NCI-H748 (cell line): ENCODE data around the gene COL9A2.

Experiments used
- DNase-seq: peaks from one replicate; lab custom pipeline; 2025; ENCODE audit not compliant: unreplicated experiment; lab: John Stamatoyannopoulos, UW

COL9A2 gene

GRCh38 chr1:40265298-40265697, 51.8 kb downstream of the COL9A2 start:
- no peak for DNase-seq

DNA sequence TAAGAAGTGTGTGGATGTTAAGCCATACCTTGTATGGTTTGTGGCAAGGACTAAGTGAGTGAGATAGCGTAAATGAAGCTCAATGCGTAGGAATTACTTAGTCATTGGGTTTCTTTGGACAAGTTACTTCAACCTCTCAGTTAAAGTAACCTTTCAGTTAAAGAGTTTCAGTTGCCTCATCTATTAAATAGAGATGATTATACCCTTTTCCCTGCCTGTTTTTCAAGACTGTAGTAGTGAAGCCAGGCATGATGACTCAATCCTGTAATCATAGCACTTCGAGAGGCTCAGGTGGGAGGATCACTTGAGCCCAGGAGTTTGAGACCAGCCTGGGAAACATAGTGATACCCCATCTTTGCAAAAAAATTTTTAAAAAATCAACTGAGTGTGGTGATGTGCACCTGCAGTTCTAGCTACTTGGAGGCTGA, 52.7 kb downstream of the COL9A2 start:
- no peak for DNase-seq

- no peak for DNase-seq
Measured at GRCh38 chr1:40258445-40258769, 58.7 kb downstream of the COL9A2 start.

- peak; percentile 100 for DNase-seq
Measured at GRCh38 chr1:40257688-40258444, 59.2 kb downstream of the COL9A2 start, which contains the start of gene ZMPSTE24. Gene ZMPSTE24 (plus strand): TSS chr1:40258236. CDS start chr1:40258272, 36 bp downstream.

DNA sequence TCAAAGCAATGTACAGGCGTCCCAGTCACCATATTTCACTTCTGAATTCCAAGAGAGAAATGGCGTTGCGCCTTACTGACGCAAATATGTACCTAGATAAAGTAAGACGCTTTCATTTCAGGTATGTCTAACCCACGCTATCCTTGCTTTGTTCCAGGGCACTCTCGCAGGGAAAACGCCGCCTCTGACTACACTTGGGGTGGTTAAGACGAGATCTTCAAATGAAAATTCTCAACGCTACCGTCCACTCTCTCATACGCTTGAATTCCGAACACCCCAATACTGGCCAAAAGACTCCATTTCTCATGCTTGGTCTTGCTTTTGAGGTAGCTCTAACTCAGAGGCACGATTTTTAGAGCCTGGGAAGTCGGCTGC, 59.8 kb downstream of the COL9A2 start:
- DNase-seq: peak; percentile 98

DNA sequence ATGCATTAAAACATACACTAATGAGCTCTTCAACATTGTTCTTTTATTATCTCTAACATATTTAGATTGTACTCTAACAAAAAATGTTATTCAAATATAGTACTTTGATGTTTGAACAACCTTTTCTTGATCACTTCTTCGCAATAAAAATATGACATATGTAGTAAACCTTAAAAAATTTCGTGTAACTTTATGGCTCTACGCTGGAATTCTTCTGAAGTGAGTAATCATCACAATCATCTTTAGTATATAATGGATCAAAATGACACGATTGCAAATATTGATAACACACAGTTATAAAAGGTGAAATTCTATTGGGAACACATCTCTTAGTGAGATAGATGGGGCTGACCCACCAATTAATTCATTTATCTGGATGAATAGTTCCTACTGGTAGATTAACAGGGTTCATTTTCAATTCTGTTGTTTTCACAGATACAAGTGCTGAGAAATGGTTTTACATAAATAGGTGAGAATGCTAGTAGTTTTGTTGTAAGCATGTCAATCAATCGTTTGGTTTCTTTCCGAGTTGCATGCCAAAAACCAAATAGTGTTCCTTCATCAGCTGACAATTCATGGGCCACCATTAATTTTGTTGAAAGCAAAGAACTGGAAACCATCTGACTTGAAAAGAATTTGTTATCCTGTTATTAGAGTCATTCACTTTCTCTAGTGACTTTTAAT, 60.5 kb downstream of the COL9A2 start:
- DNase-seq: peak; percentile 54

GRCh38 chr1:40255231-40255630, 61.9 kb downstream of the COL9A2 start:
- DNase-seq: no peak

GRCh38 chr1:40252601-40253000, 64.5 kb downstream of the COL9A2 start:
- DNase-seq: no peak

DNA sequence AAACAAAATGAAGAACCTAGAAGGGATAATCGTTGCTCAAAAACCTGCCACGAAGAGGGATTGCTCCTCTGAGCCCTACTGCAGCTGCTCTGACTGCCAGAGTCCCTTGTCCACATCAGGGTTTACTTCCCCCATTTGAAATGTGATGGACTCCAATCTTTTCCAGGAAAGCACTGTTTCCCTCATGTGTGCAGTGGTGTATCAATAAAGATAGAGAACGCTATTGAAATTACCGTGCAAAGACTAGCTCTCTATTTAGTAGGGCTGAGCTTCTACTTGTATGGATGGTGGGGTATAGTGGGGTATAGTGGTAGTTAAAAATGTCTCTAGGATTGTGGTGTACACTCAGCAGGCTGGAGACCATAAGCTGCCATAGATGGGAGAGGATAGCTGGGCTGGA, 65.6 kb downstream of the COL9A2 start:
- DNase-seq: no peak
